Trophoblast cell (in vitro differentiated cells and primary cell): ENCODE data around the gene PCOLCE2.

Source experiments
- DNase-seq, 2 donors: peaks; one replicate each; pipeline ENCODE4 v3.0.0-alpha.2; 2016
- H2AFZ ChIP-seq: 2 replicates; pipeline ENCODE4 v1.6.1; 2013; ENCODE audit warnings: low read length, moderate library complexity, mild to moderate bottlenecking; ENCODE audit not compliant: insufficient read depth, poor library complexity
- H2AK5ac ChIP-seq: 2 replicates; pipeline ENCODE4 v1.6.1; 2013; ENCODE audit warnings: mild to moderate bottlenecking, low read length
- H2BK120ac ChIP-seq: 2 replicates; pipeline ENCODE4 v1.6.1; 2013; ENCODE audit warnings: low read length, mild to moderate bottlenecking, moderate library complexity; ENCODE audit not compliant: insufficient read depth, poor library complexity
- H2BK12ac ChIP-seq: 2 replicates; pipeline ENCODE4 v1.6.1; 2013; ENCODE audit warnings: mild to moderate bottlenecking, low read length, moderate library complexity
- H2BK5ac ChIP-seq: 2 replicates; pipeline ENCODE4 v1.6.1; 2013; ENCODE audit warnings: low read length, low read depth, moderate library complexity, mild to moderate bottlenecking; ENCODE audit not compliant: poor library complexity
- H3K14ac ChIP-seq: 2 replicates; pipeline ENCODE4 v1.6.1; 2013; ENCODE audit warnings: mild to moderate bottlenecking, low read length
- H3K18ac ChIP-seq: 2 replicates; pipeline ENCODE4 v1.6.1; 2013; ENCODE audit warnings: mild to moderate bottlenecking, low read length
- H3K23ac ChIP-seq: 2 replicates; pipeline ENCODE4 v1.6.1; 2013; ENCODE audit warnings: low read length
- H3K27ac ChIP-seq: 2 replicates; pipeline ENCODE4 v1.5.1; 2013; ENCODE audit warnings: low read depth, mild to moderate bottlenecking, inconsistent platforms, low read length, moderate library complexity
- H3K27me3 ChIP-seq: 2 replicates; pipeline ENCODE4 v1.6.1; 2013; ENCODE audit warnings: inconsistent platforms, mild to moderate bottlenecking, low read length, moderate library complexity; ENCODE audit not compliant: insufficient read depth
- H3K36me3 ChIP-seq, 2 experiments: 1 replicate in 1 of 2; 2 replicates in 1 of 2; pipeline ENCODE4 v1.6.1; 2013; ENCODE audit warnings: low read length in 2 of 2, mild to moderate bottlenecking in 2 of 2, moderate library complexity in 1 of 2; ENCODE audit not compliant: insufficient read depth in 2 of 2, control insufficient read depth in 1 of 2
- H3K4ac ChIP-seq: 2 replicates; pipeline ENCODE4 v1.6.1; 2013; ENCODE audit warnings: low read depth, mild to moderate bottlenecking, low read length, moderate library complexity
- H3K4me1 ChIP-seq, 2 experiments: 1 replicate in 1 of 2; 2 replicates in 1 of 2; pipeline ENCODE4 v1.6.1; 2013; ENCODE audit warnings: low read length in 2 of 2, mild to moderate bottlenecking in 2 of 2, moderate library complexity in 1 of 2; ENCODE audit not compliant: insufficient read depth in 2 of 2, control insufficient read depth in 1 of 2
- H3K4me2 ChIP-seq: 2 replicates; pipeline ENCODE4 v1.6.1; 2013; ENCODE audit warnings: inconsistent platforms, mild to moderate bottlenecking, low read length, moderate library complexity
- H3K4me3 ChIP-seq: 2 replicates; pipeline ENCODE4 v1.5.1; 2013; ENCODE audit warnings: mild to moderate bottlenecking, low read depth, low read length, inconsistent platforms
- H3K79me1 ChIP-seq: one replicate; pipeline ENCODE4 v1.6.1; 2013; ENCODE audit warnings: low read length
- H3K79me2 ChIP-seq: 2 replicates; pipeline ENCODE4 v1.6.1; 2013; ENCODE audit warnings: low read length, mild to moderate bottlenecking; ENCODE audit not compliant: control insufficient read depth, insufficient read depth, poor library complexity
- H3K9ac ChIP-seq: 2 replicates; pipeline ENCODE4 v1.6.1; 2013; ENCODE audit warnings: mild to moderate bottlenecking, low read length
- H3K9me3 ChIP-seq: 2 replicates; pipeline ENCODE4 v1.6.1; 2013; ENCODE audit warnings: low read depth, mild to moderate bottlenecking, control low read depth, inconsistent platforms, low read length; ENCODE audit not compliant: insufficient read depth
- H4K12ac ChIP-seq: 2 replicates; pipeline ENCODE4 v1.6.1; 2013; ENCODE audit warnings: low read depth, mild to moderate bottlenecking, low read length, moderate library complexity
- H4K8ac ChIP-seq: 2 replicates; pipeline ENCODE4 v1.6.1; 2013; ENCODE audit warnings: low read depth, mild to moderate bottlenecking, low read length, moderate library complexity
- H4K91ac ChIP-seq: one replicate; pipeline ENCODE4 v1.6.1; 2013; ENCODE audit warnings: low read depth, mild to moderate bottlenecking, low read length, moderate library complexity
- WGBS: extraction: QIAGEN DNeasy Blood & Tissue Kit; methylation state at CpG from one replicate; pipeline ENCODE4 v1.1.7; 2013; ENCODE audit warnings: missing lambda C conversion rate; ENCODE audit not compliant: insufficient read length, insufficient coverage; ENCODE audit errors: extremely low coverage; 5-methylcytosine and 5-hydroxymethylcytosine counted together

PCOLCE2 gene

GRCh38 chr3:142931222-142931621 lies 42.3 kb upstream of the PCOLCE2 start:
- Histone ChIP-seq H3K79me2 (no peaks in the 10 kb centered on the region), H3K23ac (no peak overlapping the region), H3K9ac (no peak overlapping the region), H3K4me3 (no peak overlapping the region), H2AK5ac (no peak overlapping the region), H3K4me1 (no peaks in the 10 kb centered on the region), H3K4ac (no peak overlapping the region), H3K4me2 (no peak overlapping the region), H3K36me3 (no peaks in the 10 kb centered on the region), H3K9me3 (no peaks in the 10 kb centered on the region), H3K14ac (no peak overlapping the region), H3K18ac (no peak overlapping the region), H2AFZ (no peak overlapping the region), H3K27me3 (no peaks in the 10 kb centered on the region), H4K12ac (no peak overlapping the region), H2BK120ac (no peak overlapping the region), H4K91ac (no peak overlapping the region), H2BK12ac (no peak overlapping the region), H4K8ac (no peak overlapping the region), H3K27ac (no peak overlapping the region), H3K79me1 (no peaks in the 10 kb centered on the region), H2BK5ac (no peak overlapping the region)
- no CpG with 5 or more reads among the region's 6 CpGs for WGBS
- peak in 1 of 2 donors; percentile 65 for DNase-seq

- Histone ChIP-seq H2AFZ (no peak overlapping the region), H4K8ac (no peak overlapping the region), H3K9ac (no peak overlapping the region), H2AK5ac (no peak overlapping the region), H3K23ac (no peak overlapping the region), H3K4me1 (no peaks in the 10 kb centered on the region), H2BK5ac (no peak overlapping the region), H3K27ac (no peak overlapping the region), H3K18ac (no peak overlapping the region), H3K79me2 (no peaks in the 10 kb centered on the region), H4K91ac (no peak overlapping the region), H3K79me1 (no peaks in the 10 kb centered on the region), H2BK120ac (no peak overlapping the region), H4K12ac (no peak overlapping the region), H2BK12ac (no peak overlapping the region), H3K4me2 (no peak overlapping the region), H3K14ac (no peak overlapping the region), H3K27me3 (no peaks in the 10 kb centered on the region), H3K4me3 (no peak overlapping the region), H3K9me3 (no peaks in the 10 kb centered on the region), H3K36me3 (no peaks in the 10 kb centered on the region), H3K4ac (no peak overlapping the region)
- DNase-seq: peak in 1 of 2 donors; percentile 31
- WGBS: no CpG with 5 or more reads among the region's 3 CpGs
These were observed 41.6 kb upstream of the PCOLCE2 start for GRCh38 chr3:142930463-142930862.

GRCh38 chr3:142929890-142930289 lies 41.0 kb upstream of the PCOLCE2 start:
- no peak overlapping the region for H3K4me3 ChIP-seq
- no CpG with 5 or more reads among the region's 3 CpGs for WGBS
- H4K91ac ChIP-seq: no peak overlapping the region
- no peak overlapping the region for H4K12ac ChIP-seq
- H3K27me3 ChIP-seq: no peaks in the 10 kb centered on the region
- H3K14ac ChIP-seq: no peak overlapping the region
- no peaks in the 10 kb centered on the region for H3K9me3 ChIP-seq
- H3K18ac ChIP-seq: no peak overlapping the region
- no peak overlapping the region for H3K27ac ChIP-seq
- no peak overlapping the region for H2BK12ac ChIP-seq
- H3K23ac ChIP-seq: no peak overlapping the region
- no peaks in the 10 kb centered on the region for H3K4me1 ChIP-seq
- no peak overlapping the region for H2BK5ac ChIP-seq
- no peak overlapping the region for H3K4me2 ChIP-seq
- DNase-seq: no peak
- no peak overlapping the region for H2BK120ac ChIP-seq
- H3K9ac ChIP-seq: no peak overlapping the region
- no peak overlapping the region for H2AFZ ChIP-seq
- H2AK5ac ChIP-seq: no peak overlapping the region
- H3K79me1 ChIP-seq: no peaks in the 10 kb centered on the region
- no peaks in the 10 kb centered on the region for H3K79me2 ChIP-seq
- no peak overlapping the region for H4K8ac ChIP-seq
- H3K36me3 ChIP-seq: no peaks in the 10 kb centered on the region
- H3K4ac ChIP-seq: no peak overlapping the region

GRCh38 chr3:142929109-142929508 lies 40.2 kb upstream of the PCOLCE2 start:
- Histone ChIP-seq H3K4me3 (no peak overlapping the region), H2AFZ (no peak overlapping the region), H3K79me1 (no peaks in the 10 kb centered on the region), H3K14ac (no peak overlapping the region), H2BK12ac (no peak overlapping the region), H4K8ac (no peak overlapping the region), H2BK5ac (no peak overlapping the region), H3K9me3 (no peaks in the 10 kb centered on the region), H3K79me2 (no peaks in the 10 kb centered on the region), H4K91ac (no peak overlapping the region), H2BK120ac (no peak overlapping the region), H3K27ac (no peak overlapping the region), H3K23ac (no peak overlapping the region), H3K9ac (no peak overlapping the region), H4K12ac (no peak overlapping the region), H3K4me1 (no peaks in the 10 kb centered on the region), H3K27me3 (no peaks in the 10 kb centered on the region), H3K4me2 (no peak overlapping the region), H3K36me3 (no peaks in the 10 kb centered on the region), H3K4ac (no peak overlapping the region), H3K18ac (no peak overlapping the region), H2AK5ac (no peak overlapping the region)
- peak in 1 of 2 donors; percentile 66 for DNase-seq
- WGBS: no CpG with 5 or more reads among the region's 3 CpGs
